HG03066 (cell line): ENCODE data around the gene CRABP1.

Experiments used
- ATAC-seq: cut with Tn5 transposase; IDR thresholded peaks from one replicate; pipeline ENCODE4 v1.9.1; 2021; ENCODE audit warnings: low read depth; ENCODE audit not compliant: unreplicated experiment

The CRABP1 gene

GRCh38 chr15:78343276-78344060 is 3.3 kb downstream of the CRABP1 start:
- ATAC-seq: no peak

- ATAC-seq: no peak
Measured at GRCh38 chr15:78345396-78346125, 5.4 kb downstream of the CRABP1 start.

DNA sequence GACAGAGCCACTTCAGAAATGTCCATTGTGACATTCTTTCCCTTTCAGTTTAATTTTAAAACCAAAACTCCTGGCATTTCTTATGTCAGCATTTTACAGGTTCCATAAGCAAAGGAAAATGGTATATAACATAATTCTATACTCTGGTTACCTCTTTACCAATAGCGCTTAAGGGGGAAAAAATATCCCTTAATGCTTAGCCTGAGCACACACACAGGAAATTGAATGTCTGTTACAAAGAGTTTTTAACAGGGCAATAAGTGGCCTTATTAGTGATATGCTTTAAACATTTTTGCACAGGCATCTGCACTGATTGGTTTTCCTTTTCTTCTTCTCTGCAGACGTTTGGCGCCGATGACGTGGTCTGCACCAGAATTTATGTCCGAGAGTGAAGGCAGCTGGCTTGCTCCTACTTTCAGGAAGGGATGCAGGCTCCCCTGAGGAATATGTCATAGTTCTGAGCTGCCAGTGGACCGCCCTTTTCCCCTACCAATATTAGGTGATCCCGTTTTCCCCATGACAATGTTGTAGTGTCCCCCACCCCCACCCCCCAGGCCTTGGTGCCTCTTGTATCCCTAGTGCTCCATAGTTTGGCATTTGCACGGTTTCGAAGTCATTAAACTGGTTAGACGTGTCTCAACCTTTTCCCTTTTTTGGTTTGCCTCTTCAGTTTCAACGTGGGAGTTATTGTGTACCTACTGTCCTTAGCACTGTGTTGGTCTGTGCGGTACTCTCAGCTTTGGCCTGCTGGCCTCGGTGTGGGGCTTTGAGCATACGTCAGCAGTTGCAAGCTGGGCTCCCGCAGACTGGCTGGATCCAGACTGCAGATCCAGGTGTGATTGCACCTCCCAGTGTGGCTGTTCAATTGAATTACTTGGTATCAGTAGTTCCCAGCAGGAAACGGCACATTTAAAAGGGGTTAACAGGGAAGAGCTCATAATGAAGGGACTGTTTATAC is 7.7 kb downstream of the CRABP1 start:
- ATAC-seq: no peak

DNA sequence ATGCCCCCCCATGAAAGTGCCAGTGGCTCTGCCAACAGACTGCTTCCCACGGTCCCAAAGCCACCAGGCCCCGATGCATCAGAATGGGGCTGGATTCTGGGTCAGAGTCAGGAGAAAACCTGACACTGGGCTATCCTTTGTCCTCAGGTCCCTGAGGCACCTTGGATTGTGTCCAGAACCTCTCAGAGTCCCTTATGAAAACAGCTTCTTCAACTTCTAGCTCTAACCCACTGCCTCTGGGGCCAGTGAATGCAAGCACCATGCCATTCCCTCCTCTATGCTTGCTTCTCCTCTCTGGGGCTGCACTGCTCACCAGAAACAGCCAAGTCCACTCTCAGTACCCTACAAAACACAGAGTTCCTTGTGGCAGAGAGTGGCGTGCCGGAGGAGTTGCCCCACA is 9.9 kb downstream of the CRABP1 start:
- ATAC-seq: no peak

GRCh38 chr15:78351539-78351938 is 11.4 kb downstream of the CRABP1 start:
- ATAC-seq: no peak

DNA sequence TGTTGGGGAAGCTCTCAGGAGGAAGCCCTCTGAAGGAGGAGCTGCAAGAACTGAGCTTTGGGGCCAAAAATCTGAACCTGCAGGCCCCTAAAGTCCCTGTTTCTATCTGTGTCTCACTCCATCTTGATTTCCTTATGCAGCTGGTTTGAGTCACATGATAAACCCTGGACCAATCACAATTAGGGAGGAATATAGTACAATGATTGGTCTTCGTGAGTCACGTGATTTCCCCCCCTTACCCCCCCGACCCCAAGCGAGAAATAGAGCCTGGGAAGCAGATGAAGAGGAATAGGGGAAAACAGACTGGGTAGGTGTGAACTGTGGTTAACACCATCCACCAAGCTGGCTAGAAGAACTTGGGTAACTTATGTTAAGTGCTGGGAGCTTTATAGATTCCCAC is 12.9 kb downstream of the CRABP1 start:
- ATAC-seq: no peak

GRCh38 chr15:78355177-78355576 is 15.0 kb downstream of the CRABP1 start:
- ATAC-seq: no peak

DNA sequence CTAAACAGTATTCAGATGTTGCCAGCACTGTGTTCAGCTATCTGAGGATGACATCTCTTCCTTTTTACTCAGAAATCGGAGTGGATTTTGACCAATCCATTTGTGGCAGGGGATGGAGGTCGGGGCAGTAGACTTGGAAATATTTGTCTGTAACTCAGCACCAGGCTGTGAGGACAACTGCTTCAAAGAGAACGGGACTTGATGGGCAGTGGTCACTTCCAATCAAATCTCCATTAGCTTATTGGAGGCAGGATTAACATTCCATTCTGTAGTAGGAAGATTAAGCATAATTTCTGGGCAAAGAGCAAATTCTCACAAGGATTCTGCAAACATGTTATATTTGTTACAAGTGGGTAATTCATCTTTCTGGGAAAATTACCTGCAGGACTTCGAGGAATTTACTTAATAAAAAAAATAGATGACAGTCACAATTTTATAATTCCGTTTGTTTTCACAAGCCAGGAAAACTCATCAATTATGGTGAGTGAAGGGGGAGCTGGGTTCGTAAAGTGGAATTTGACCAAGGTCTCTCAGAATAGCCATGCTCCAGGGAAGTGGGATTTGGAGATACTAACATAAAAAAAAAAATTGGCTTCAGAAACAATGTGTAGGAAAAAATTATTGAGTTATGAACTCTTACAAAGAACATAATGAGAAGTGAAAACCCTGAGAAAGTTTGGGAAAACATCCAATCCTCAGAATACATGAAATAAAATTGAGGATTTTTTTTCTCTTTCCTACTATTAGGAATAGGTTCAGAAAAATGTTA is 18.1 kb downstream of the CRABP1 start:
- no peak for ATAC-seq

GRCh38 chr15:78359041-78359808 is 19.1 kb downstream of the CRABP1 start:
- no peak for ATAC-seq

- no peak for ATAC-seq
Measured at GRCh38 chr15:78360367-78360801, 20.2 kb downstream of the CRABP1 start.

DNA sequence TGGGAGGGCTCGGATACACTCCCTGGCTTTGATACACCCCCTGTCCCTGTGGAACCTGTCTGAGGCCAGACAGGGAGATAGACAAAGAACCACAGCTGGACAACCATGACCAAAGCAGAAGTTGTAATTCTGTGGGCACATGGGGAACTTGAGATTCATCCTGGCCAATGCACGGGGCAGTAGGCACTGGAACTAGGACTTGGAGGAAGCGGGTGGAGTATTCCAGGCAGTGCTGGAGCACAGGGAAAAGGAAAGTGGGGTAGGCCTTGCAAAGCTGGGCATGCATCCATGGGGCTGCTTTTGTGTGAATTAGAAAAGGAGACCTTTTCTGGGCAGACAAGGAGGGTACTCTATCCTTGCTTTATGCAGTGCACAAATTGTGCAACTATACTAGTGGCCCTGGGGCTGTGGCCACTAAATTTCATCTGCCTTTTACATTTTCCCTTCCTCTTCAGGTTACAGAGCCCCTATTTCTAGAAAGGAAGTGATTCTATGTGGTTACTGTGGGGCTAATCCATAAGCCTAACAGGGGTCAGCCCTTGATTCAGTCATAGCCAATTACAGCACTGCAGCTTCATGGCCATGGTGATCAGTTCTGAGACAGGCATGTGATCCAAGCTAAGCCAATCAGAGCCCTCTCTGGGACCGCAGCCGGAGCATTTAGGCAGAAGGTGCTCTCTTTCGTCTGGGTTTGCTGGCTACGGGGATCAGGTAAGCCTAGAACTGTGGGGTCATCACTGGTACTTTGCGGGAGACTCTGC is 21.0 kb downstream of the CRABP1 start:
- no peak for ATAC-seq

- no peak for ATAC-seq
Measured at GRCh38 chr15:78361771-78362506, 21.8 kb downstream of the CRABP1 start.

DNA sequence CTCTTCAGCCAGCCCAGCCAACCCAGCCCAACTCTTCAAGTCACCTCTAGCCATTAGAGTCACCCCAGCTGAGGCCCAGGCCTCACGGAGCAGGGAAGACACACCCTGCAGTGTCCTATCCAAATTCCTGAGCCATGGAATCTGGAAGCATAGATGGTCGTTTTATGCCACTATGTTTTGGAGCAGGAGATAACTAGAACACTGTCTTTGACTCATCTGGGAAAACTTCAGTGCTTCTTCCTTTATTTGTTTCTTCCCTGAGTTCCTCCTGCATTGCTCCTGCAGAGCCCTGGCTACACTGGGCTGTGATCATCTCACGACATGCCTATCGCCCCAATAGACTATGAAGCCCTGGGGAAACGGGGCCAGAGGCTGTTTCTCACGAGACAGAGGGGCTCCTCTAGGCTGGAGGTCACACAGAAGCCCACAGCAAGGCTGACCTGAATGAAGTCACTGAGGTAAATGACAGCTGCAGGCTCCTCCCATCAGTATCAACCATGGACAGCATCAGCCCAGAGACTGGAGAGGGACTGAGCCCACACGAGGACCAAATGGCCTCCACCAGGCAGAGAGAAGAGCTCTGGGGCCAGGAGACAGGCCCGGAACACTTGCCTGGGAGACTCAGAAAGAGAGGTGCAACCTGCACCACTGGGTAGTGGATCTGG is 22.7 kb downstream of the CRABP1 start:
- ATAC-seq: no peak

DNA sequence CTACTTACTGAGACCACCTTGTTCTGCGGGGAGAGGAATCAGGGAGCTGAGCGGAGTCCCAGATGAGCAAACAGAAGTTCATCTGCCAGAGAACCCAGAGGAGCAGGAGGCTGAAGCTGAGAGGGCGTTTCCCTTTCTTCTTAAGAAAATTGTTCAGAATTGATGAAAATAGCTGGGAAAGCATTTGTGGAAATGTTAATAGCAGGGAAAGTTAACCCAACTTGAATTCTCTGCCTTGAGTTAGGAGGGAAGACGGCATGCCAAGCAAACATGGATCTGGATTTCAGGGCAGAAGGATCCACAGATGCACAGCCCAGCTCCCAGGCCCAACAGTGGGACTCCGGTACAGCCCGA is 23.2 kb downstream of the CRABP1 start:
- ATAC-seq: no peak

DNA sequence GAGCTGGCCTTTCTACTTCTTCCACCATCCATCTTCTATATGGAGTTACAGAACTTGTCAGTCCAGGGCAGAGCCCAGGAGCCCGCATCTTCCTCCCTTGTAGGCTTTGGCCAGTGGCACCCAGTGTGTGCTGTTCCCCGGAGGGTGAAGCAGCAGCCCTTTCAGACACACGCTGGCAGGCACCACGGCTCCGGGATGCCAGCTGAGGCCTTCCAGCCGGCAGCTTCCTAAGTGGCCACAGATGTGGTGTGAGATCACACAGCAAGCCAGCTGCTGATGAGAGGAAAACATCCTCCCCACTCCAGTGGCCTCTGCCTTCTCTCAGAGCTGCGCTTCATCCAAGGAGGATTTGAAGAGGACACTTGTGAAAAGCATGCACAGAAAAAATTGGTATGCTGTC is 24.1 kb downstream of the CRABP1 start:
- ATAC-seq: no peak

- no peak for ATAC-seq
Measured at GRCh38 chr15:78365917-78366316, 25.8 kb downstream of the CRABP1 start.

GRCh38 chr15:78366342-78366741 is 26.2 kb downstream of the CRABP1 start:
- ATAC-seq: no peak

DNA sequence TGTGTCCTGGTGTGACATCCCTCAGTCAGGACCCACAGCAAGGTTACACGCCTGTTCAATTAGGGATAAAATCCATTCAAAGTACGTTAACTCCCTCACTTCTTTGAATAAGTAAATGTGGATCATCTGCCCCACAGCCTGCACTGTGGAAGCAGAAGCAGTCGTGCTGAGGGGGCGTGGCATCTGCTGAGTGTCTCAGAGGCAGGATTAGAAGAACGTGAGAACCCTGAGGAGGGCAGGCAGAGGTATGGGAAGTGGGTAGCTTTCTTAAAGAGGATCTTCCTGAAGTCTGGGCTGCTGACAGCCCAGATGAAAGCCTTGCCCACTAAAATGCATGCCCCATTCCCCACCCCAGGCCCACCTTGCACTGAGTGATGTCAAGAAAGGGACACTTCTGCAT is 28.5 kb downstream of the CRABP1 start:
- no peak for ATAC-seq
